Glutamatergic neuron (in vitro differentiated cells): Measurements from ENCODE around the gene NAMPT. TPM values are rescaled to one million over a fixed set of nuclear protein-coding genes. Genes with fewer than 3 reads are reported as not detected.

Source experiments
- DNase-seq: peaks from one replicate; pipeline ENCODE4 v3.0.0; 2022
- H3K27ac Mint-ChIP-seq: one replicate; pipeline ENCODE4 v1.8.0; 2020; ENCODE audit warnings: mild to moderate bottlenecking, mixed read lengths, inconsistent platforms; ENCODE audit not compliant: unreplicated experiment
- H3K27me3 Mint-ChIP-seq: one replicate; pipeline ENCODE4 v1.8.0; 2020; ENCODE audit warnings: mild to moderate bottlenecking, moderate library complexity, mixed read lengths, inconsistent platforms; ENCODE audit not compliant: unreplicated experiment
- H3K36me3 Mint-ChIP-seq: one replicate; pipeline ENCODE4 v1.8.0; 2020; ENCODE audit warnings: mild to moderate bottlenecking, mixed read lengths, inconsistent platforms; ENCODE audit not compliant: unreplicated experiment
- H3K4me1 Mint-ChIP-seq: one replicate; pipeline ENCODE4 v1.8.0; 2020; ENCODE audit warnings: mild to moderate bottlenecking, low read depth, mixed read lengths, inconsistent platforms; ENCODE audit not compliant: unreplicated experiment
- H3K4me3 Mint-ChIP-seq: one replicate; pipeline ENCODE4 v1.8.0; 2020; ENCODE audit warnings: mild to moderate bottlenecking, mixed read lengths, inconsistent platforms; ENCODE audit not compliant: unreplicated experiment
- H3K9me3 Mint-ChIP-seq: one replicate; pipeline ENCODE4 v1.8.0; 2020; ENCODE audit warnings: mild to moderate bottlenecking, moderate library complexity, mixed read lengths, inconsistent platforms; ENCODE audit not compliant: unreplicated experiment
- CTCF ChIP-seq: fragments of 200-600 bp; sonication (generic); IDR thresholded peaks from one replicate; pipeline ENCODE4 v1.5.0; 2021; ENCODE audit not compliant: partially characterized antibody, unreplicated experiment
- total RNA-seq: library from RNA; stranded (reverse); fragmentation: NEBNext Ultra II Directional; extraction: Animal tissue kit (Norgen Biotek cat#: 25700); gene quantifications from one replicate; pipeline ENCODE4 v1.2.1, GENCODE V29; 2021; ENCODE audit not compliant: unreplicated experiment

Gene NAMPT
- total RNA-seq, 1 donor from 2014 or later = 48.4 TPM

GRCh38 chr7:106247841-106248240 is 36.9 kb downstream of the NAMPT start:
- no peak for TF ChIP-seq CTCF
- DNase-seq = no peak
- no peak overlapping the region for H3K4me3 Mint-ChIP-seq
- H3K27ac Mint-ChIP-seq = no peak overlapping the region
- H3K36me3 Mint-ChIP-seq = peaks cover 24% of the 10 kb centered on the region
- peaks cover 7% of the 10 kb centered on the region for H3K9me3 Mint-ChIP-seq
- H3K27me3 Mint-ChIP-seq = no peaks in the 10 kb centered on the region
- no peaks in the 10 kb centered on the region for H3K4me1 Mint-ChIP-seq

- Mint-ChIP-seq H3K9me3 (peaks cover 7% of the 10 kb centered on the region), H3K36me3 (peaks cover 24% of the 10 kb centered on the region), H3K4me3 (no peak overlapping the region), H3K4me1 (no peaks in the 10 kb centered on the region), H3K27me3 (no peaks in the 10 kb centered on the region), H3K27ac (no peak overlapping the region)
- no peak for TF ChIP-seq CTCF
- no peak for DNase-seq
Observed at GRCh38 chr7:106246902-106247711, 37.7 kb downstream of the NAMPT start.

GRCh38 chr7:106243893-106244292 is 40.9 kb downstream of the NAMPT start:
- Mint-ChIP-seq H3K27ac (no peak overlapping the region), H3K4me3 (no peak overlapping the region), H3K27me3 (no peaks in the 10 kb centered on the region), H3K9me3 (peaks cover 7% of the 10 kb centered on the region), H3K4me1 (no peaks in the 10 kb centered on the region), H3K36me3 (peaks cover 24% of the 10 kb centered on the region)
- no peak for TF ChIP-seq CTCF
- no peak for DNase-seq

- Mint-ChIP-seq H3K36me3 (peaks cover 9% of the 10 kb centered on the region), H3K27me3 (no peaks in the 10 kb centered on the region), H3K27ac (no peak overlapping the region), H3K4me1 (peaks cover 3% of the 10 kb centered on the region), H3K4me3 (no peak overlapping the region), H3K9me3 (peaks cover 4% of the 10 kb centered on the region)
- TF ChIP-seq CTCF = no peak
- DNase-seq = no peak
Observed at GRCh38 chr7:106239406-106239805, 45.4 kb downstream of the NAMPT start.

- Mint-ChIP-seq H3K36me3 (peaks cover 4% of the 10 kb centered on the region), H3K27ac (no peak overlapping the region), H3K9me3 (peaks cover 3% of the 10 kb centered on the region), H3K27me3 (no peaks in the 10 kb centered on the region), H3K4me1 (peaks cover 3% of the 10 kb centered on the region), H3K4me3 (no peak overlapping the region)
- TF ChIP-seq CTCF = no peak
- no peak for DNase-seq
Observed at GRCh38 chr7:106238830-106239229, 46.0 kb downstream of the NAMPT start.
